Neural crest cell (in vitro differentiated cells): ENCODE results near the gene MRC1. TPM values are rescaled to one million over a fixed set of nuclear protein-coding genes. Genes with fewer than 3 reads are reported as not detected.

Source experiments
- DNase-seq: peaks from one replicate; pipeline ENCODE4 v3.0.0; 2021; ENCODE audit warnings: low read depth, mixed read lengths, low spot score
- H3K27ac Mint-ChIP-seq: one replicate; pipeline ENCODE4 v1.8.0; 2021; ENCODE audit warnings: mild to moderate bottlenecking, mixed read lengths; ENCODE audit not compliant: unreplicated experiment
- H3K27me3 Mint-ChIP-seq: 2 replicates; pipeline ENCODE4 v1.8.0; 2021; ENCODE audit warnings: low read depth, mild to moderate bottlenecking, mixed read lengths
- H3K36me3 Mint-ChIP-seq: 2 replicates; pipeline ENCODE4 v1.8.0; 2021; ENCODE audit warnings: low read depth, mild to moderate bottlenecking, mixed read lengths
- H3K4me1 Mint-ChIP-seq: 2 replicates; pipeline ENCODE4 v1.8.0; 2021; ENCODE audit warnings: mixed read lengths
- H3K4me3 Mint-ChIP-seq: one replicate; pipeline ENCODE4 v1.8.0; 2021; ENCODE audit warnings: mild to moderate bottlenecking, mixed read lengths
- H3K9me3 Mint-ChIP-seq: 2 replicates; pipeline ENCODE4 v1.8.0; 2021; ENCODE audit warnings: mixed read lengths
- total RNA-seq: library from RNA; stranded (reverse); gene quantifications from 2 replicates; pipeline ENCODE4 v1.2.1, GENCODE V29; 2021
- TF ChIP-seq, protein P1 (sequence below): fragments of 200-600 bp; sonication (generic); conservative IDR thresholded peaks from 2 replicates; pipeline ENCODE4 v1.5.0; 2021; ENCODE audit warnings: antibody characterized with exemption, mild to moderate bottlenecking

Gene MRC1
- total RNA-seq, 1 donor from 2014 or later = not detected

DNA sequence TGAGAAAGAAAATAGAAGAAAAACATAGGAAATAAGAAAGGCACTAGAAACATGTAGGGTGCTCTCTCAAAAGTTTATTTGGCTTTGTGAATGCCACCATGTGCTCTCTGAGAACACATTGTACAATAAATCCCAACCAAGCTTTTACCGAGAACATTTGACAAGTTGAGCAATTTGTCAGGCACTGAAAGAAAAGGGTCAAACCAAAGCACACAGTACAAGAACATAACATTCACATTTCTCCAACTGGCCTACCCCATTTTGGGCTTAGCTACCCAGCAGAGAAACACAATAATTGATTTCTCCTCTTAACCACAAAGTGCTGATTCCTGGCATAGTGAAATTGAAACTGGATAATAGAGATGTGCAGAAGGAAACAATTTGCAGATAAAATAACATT is 73.4 kb downstream of the MRC1 start:
- peaks cover 3% of the 10 kb centered on the region for H3K9me3 Mint-ChIP-seq
- TF ChIP-seq, protein P1, sequence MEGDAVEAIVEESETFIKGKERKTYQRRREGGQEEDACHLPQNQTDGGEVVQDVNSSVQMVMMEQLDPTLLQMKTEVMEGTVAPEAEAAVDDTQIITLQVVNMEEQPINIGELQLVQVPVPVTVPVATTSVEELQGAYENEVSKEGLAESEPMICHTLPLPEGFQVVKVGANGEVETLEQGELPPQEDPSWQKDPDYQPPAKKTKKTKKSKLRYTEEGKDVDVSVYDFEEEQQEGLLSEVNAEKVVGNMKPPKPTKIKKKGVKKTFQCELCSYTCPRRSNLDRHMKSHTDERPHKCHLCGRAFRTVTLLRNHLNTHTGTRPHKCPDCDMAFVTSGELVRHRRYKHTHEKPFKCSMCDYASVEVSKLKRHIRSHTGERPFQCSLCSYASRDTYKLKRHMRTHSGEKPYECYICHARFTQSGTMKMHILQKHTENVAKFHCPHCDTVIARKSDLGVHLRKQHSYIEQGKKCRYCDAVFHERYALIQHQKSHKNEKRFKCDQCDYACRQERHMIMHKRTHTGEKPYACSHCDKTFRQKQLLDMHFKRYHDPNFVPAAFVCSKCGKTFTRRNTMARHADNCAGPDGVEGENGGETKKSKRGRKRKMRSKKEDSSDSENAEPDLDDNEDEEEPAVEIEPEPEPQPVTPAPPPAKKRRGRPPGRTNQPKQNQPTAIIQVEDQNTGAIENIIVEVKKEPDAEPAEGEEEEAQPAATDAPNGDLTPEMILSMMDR = no peak
- no peak overlapping the region for H3K27ac Mint-ChIP-seq
- H3K4me3 Mint-ChIP-seq = no peak overlapping the region
- no peaks in the 10 kb centered on the region for H3K36me3 Mint-ChIP-seq
- H3K4me1 Mint-ChIP-seq = no peaks in the 10 kb centered on the region
- no peaks in the 10 kb centered on the region for H3K27me3 Mint-ChIP-seq
- no peak for DNase-seq

DNA sequence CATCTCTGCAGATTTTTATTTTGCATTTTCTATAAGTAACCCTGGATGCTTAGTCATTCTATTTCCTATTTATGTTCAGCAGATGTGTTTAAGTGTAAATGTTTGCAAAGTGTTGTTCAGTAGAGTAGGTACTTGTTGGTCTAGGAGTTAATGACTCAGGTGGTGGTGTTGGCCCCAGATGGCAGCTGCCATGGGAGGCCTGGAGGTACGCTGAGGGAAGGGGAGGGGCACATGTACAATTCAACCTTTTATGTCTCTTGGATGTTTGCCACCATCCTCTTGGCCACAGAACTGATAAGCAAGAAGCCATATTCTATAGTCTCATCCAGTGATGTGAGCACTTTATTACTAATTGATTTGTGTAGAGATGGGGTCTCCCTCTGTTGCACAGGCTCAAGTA is 74.5 kb downstream of the MRC1 start:
- Mint-ChIP-seq H3K36me3 (no peaks in the 10 kb centered on the region), H3K27ac (no peak overlapping the region), H3K4me3 (no peak overlapping the region), H3K4me1 (no peaks in the 10 kb centered on the region), H3K27me3 (peaks cover 3% of the 10 kb centered on the region), H3K9me3 (peaks cover 3% of the 10 kb centered on the region)
- TF ChIP-seq, protein P1 = no peak
- DNase-seq = no peak

DNA sequence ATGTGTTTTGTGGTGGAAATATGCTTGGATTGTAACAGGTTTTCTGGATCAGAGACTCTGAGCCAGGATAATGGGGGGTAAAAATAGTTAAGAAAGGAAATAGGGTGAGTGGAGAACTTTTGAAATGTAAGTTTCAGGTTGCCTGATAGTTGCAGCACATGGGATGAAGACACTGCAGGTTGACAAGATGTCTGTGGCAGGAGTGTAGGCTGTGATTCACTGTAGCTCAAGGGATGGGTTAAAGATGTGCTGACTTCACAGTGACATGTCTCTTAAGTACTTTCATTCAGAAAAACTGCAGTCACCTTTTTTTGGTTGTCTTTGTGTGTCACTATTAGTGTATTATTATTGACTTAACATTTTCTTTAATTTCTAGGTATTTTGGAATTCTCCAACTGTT is 79.0 kb downstream of the MRC1 start:
- Mint-ChIP-seq H3K4me1 (no peaks in the 10 kb centered on the region), H3K27ac (no peak overlapping the region), H3K9me3 (peaks cover 3% of the 10 kb centered on the region), H3K4me3 (no peak overlapping the region), H3K36me3 (no peaks in the 10 kb centered on the region), H3K27me3 (peaks cover 7% of the 10 kb centered on the region)
- TF ChIP-seq, protein P1 = no peak
- DNase-seq = no peak

DNA sequence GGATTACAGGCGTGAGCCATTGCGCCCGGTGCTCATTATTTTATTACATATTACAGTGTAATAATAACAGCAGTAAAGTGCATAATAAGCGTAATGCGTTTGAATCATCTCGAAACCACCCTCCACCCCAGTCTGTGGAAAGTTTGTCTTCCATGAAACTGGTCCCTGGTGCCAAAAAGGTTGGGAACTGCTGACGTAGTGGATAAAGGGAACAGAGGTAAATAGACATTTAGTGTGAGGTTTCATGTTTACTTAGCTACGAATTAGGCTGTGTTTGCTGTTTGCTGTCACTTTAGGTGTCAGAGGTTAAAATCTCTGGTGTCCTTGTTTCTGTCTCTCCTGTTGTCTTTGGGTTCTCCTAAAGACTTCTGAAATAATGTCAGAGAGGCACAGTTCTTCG is 82.3 kb downstream of the MRC1 start:
- no peak overlapping the region for H3K4me3 Mint-ChIP-seq
- no peak overlapping the region for H3K27ac Mint-ChIP-seq
- no peak for DNase-seq
- H3K9me3 Mint-ChIP-seq = peaks cover 2% of the 10 kb centered on the region
- peaks cover 7% of the 10 kb centered on the region for H3K27me3 Mint-ChIP-seq
- TF ChIP-seq, protein P1 = no peak
- no peaks in the 10 kb centered on the region for H3K4me1 Mint-ChIP-seq
- H3K36me3 Mint-ChIP-seq = no peaks in the 10 kb centered on the region

DNA sequence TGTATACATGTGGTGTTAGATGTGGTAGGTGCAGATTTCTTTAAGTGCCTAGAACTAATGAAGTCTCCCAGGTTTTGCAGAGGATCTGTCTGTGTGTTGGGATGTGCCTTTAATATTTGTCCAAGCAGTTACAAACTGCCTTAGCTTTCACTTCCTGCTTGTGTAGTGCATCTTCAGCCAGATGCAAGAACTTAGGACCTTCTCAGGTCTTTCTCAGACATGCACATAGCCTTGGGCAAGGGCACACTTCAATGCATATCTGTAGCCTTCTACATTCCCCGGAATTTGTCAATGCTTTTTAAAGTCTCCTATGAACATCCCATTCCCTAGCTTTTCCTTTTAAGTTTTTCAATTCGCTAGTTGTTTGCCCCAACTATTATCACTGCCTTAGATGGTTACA is 95.4 kb downstream of the MRC1 start:
- no peak overlapping the region for H3K4me3 Mint-ChIP-seq
- H3K27me3 Mint-ChIP-seq = peaks cover 2% of the 10 kb centered on the region
- TF ChIP-seq, protein P1 = no peak
- no peaks in the 10 kb centered on the region for H3K4me1 Mint-ChIP-seq
- H3K9me3 Mint-ChIP-seq = no peaks in the 10 kb centered on the region
- no peaks in the 10 kb centered on the region for H3K36me3 Mint-ChIP-seq
- DNase-seq = no peak
- H3K27ac Mint-ChIP-seq = no peak overlapping the region

DNA sequence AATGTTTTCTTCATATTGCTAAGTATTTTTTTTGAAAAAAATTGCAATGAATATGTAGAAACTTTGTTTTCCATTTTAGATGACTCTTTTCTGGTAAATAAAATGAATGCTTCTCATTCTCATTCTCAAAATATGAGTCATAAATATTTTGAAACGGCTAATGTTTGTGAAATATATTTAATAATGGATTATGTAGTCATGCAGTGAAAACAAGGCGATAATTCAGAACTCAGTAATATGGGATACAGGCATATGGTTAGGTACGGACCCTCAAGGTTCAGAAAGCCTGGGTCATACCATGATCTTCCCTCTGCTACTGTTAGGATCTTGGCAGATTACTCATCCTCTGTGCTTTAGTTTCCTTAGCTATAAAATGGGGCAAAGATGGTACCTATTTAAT is 96.3 kb downstream of the MRC1 start:
- H3K9me3 Mint-ChIP-seq = no peaks in the 10 kb centered on the region

More for the DNA sequence above, 96.3 kb downstream of the MRC1 start:
- TF ChIP-seq, protein P1 = no peak
- no peaks in the 10 kb centered on the region for H3K36me3 Mint-ChIP-seq
- no peaks in the 10 kb centered on the region for H3K4me1 Mint-ChIP-seq
- no peak overlapping the region for H3K4me3 Mint-ChIP-seq
- peaks cover 2% of the 10 kb centered on the region for H3K27me3 Mint-ChIP-seq
- DNase-seq = no peak
- no peak overlapping the region for H3K27ac Mint-ChIP-seq
